Caco-2 (cell line): ENCODE measurements around the gene BHMT. TPM values are rescaled to one million over a fixed set of nuclear protein-coding genes. Genes with fewer than 3 reads are reported as not detected.

ENCODE experiments used
- BruUV-seq: library from RNA; stranded (reverse); fragments of 400-500 nt; replicated peaks from 2 replicates; lab custom pipeline; 2021; lab: Mats Ljungman, UMichigan
- CTCF ChIA-PET: fragments of 300-600 bp; sonication (Branson Sonifier 250); formaldehyde crosslinking; loops from one replicate; lab custom pipeline; 2022; ENCODE audit warnings: antibody characterized with exemption; lab: Charles Lee
- POLR2A ChIA-PET: fragments of 300-600 bp; sonication (Branson Sonifier 250); formaldehyde crosslinking; loops from one replicate; lab custom pipeline; 2022; ENCODE audit warnings: antibody characterized with exemption; lab: Charles Lee
- DNase-seq, 2 experiments: peaks; one replicate each; pipeline versions ENCODE4 v3.0.0 to v3.0.0-alpha.2; 2020 to 2022
- H3K27me3 ChIP-seq: replicated peaks from 2 replicates; pipeline ENCODE4 v1.6.0; 2011; ENCODE audit warnings: low read length; ENCODE audit not compliant: control insufficient read depth, insufficient read depth
- H3K36me3 ChIP-seq: 2 replicates; pipeline ENCODE4 v1.5.1; 2011; ENCODE audit warnings: low read length; ENCODE audit not compliant: control insufficient read depth, insufficient read depth
- H3K4me1 ChIP-seq: fragments of 250-450 bp; sonication (Bioruptor Pico); 2 replicates; pipeline ENCODE4 v1.5.1; 2020; ENCODE audit warnings: mild to moderate bottlenecking
- H3K4me3 ChIP-seq: 2 replicates; pipeline ENCODE4 v1.5.1; 2011; ENCODE audit warnings: low read depth, mild to moderate bottlenecking, control low read depth, low read length
- H3K9me3 ChIP-seq: fragments of 250-450 bp; sonication (Bioruptor Pico); 2 replicates; pipeline ENCODE4 v1.5.1; 2020; ENCODE audit warnings: mild to moderate bottlenecking, moderate library complexity
- H3K27ac Mint-ChIP-seq: one replicate; pipeline ENCODE4 v1.8.0; 2022; ENCODE audit warnings: mixed read lengths; ENCODE audit not compliant: unreplicated experiment
- H3K27me3 Mint-ChIP-seq: one replicate; pipeline ENCODE4 v1.8.0; 2022; ENCODE audit warnings: mixed read lengths; ENCODE audit not compliant: insufficient read depth, unreplicated experiment
- H3K36me3 Mint-ChIP-seq: one replicate; pipeline ENCODE4 v1.8.0; 2022; ENCODE audit warnings: mild to moderate bottlenecking, mixed read lengths; ENCODE audit not compliant: insufficient read depth, unreplicated experiment
- H3K4me1 Mint-ChIP-seq: one replicate; pipeline ENCODE4 v1.8.0; 2022; ENCODE audit warnings: low read depth, mixed read lengths; ENCODE audit not compliant: unreplicated experiment
- H3K4me3 Mint-ChIP-seq: one replicate; pipeline ENCODE4 v1.8.0; 2022; ENCODE audit warnings: mild to moderate bottlenecking, moderate library complexity, mixed read lengths; ENCODE audit not compliant: unreplicated experiment
- H3K9me3 Mint-ChIP-seq: one replicate; pipeline ENCODE4 v1.8.0; 2022; ENCODE audit warnings: mixed read lengths; ENCODE audit not compliant: unreplicated experiment
- CTCF ChIP-seq, 2 experiments: fragments of 200-600 bp in 1 of 2; IDR thresholded peaks; 1 replicate in 1 of 2; 2 replicates in 1 of 2; pipeline versions ENCODE4 v1.5.1 to v1.8.0; 2011 to 2022; ENCODE audit warnings: antibody characterized with exemption in 1 of 2, control low read depth in 1 of 2, inconsistent platforms in 1 of 2, low read depth in 1 of 2, low read length in 1 of 2, mild to moderate bottlenecking in 1 of 2, moderate library complexity in 1 of 2; ENCODE audit not compliant: insufficient read depth in 1 of 2, severe bottlenecking in 1 of 2, unreplicated experiment in 1 of 2
- intact Hi-C: fragments of 100-400 bp; cut with micrococcal nuclease; formaldehyde crosslinking; loops from one replicate; pipeline ENCODE4 v1.10.0; 2022; ENCODE audit not compliant: unreplicated experiment
- total RNA-seq: library from RNA; stranded (reverse); gene quantifications from 2 replicates; pipeline ENCODE4 v1.2.3, GENCODE V29; 2022

Gene BHMT
- total RNA-seq, 1 experiment from 2014 or later, result not detected

GRCh38 chr5:79119486-79119885, 7.9 kb downstream of the BHMT start:
- Mint-ChIP-seq H3K27me3 (peaks cover 10% of the 10 kb centered on the region), H3K9me3 (no peaks in the 10 kb centered on the region), H3K27ac (no peak overlapping the region), H3K4me1 (no peaks in the 10 kb centered on the region), H3K36me3 (no peaks in the 10 kb centered on the region), H3K4me3 (no peak overlapping the region)
- TF ChIP-seq CTCF (IDR thresholded peaks at IDR 0.05; ENCODE audit: insufficient read depth in 1 of 2, low read depth in 1 of 2, low read length in 1 of 2, severe bottlenecking in 1 of 2, unreplicated experiment in 1 of 2), result no peak
- no peaks in the 10 kb centered on the region for H3K9me3 ChIP-seq
- no TSS peak for BruUV-seq
- POLR2A ChIA-PET, result no interaction called here
- H3K4me1 ChIP-seq, result no peaks in the 10 kb centered on the region; the same call in 1 of the 2 replicates
- no peak overlapping the region for H3K4me3 ChIP-seq
- H3K36me3 ChIP-seq, result no peaks in the 10 kb centered on the region
- no peaks in the 10 kb centered on the region for H3K27me3 ChIP-seq
- no peak for DNase-seq
- intact Hi-C loops, result no loop called here
- CTCF ChIA-PET, result interaction anchor here (0.7 kb wide), 1 partner anchor 98 kb away, joined by 3 read pairs; no protein-coding TSS in a partner anchor

GRCh38 chr5:79120221-79120620, 8.6 kb downstream of the BHMT start:
- Histone ChIP-seq H3K36me3 (no peaks in the 10 kb centered on the region), H3K4me1 (no peaks in the 10 kb centered on the region; the same call in 1 of the 2 replicates), H3K9me3 (no peaks in the 10 kb centered on the region), H3K4me3 (no peak overlapping the region), H3K27me3 (no peaks in the 10 kb centered on the region)
- DNase-seq, result no peak
- TF ChIP-seq CTCF (IDR thresholded peaks at IDR 0.05; ENCODE audit: insufficient read depth in 1 of 2, low read depth in 1 of 2, low read length in 1 of 2, severe bottlenecking in 1 of 2, unreplicated experiment in 1 of 2), result no peak
- Mint-ChIP-seq H3K4me3 (no peak overlapping the region), H3K27me3 (peaks cover 10% of the 10 kb centered on the region), H3K27ac (no peak overlapping the region), H3K4me1 (no peaks in the 10 kb centered on the region), H3K36me3 (no peaks in the 10 kb centered on the region), H3K9me3 (no peaks in the 10 kb centered on the region)
- intact Hi-C loops, result no loop called here
- ChIA-PET POLR2A (no interaction called here), CTCF (no interaction called here)
- no TSS peak for BruUV-seq

GRCh38 chr5:79122973-79123372, 11.4 kb downstream of the BHMT start:
- CTCF ChIA-PET, result no interaction called here
- POLR2A ChIA-PET, result no interaction called here
- H3K27ac Mint-ChIP-seq, result no peak overlapping the region
- H3K27me3 ChIP-seq, result no peaks in the 10 kb centered on the region
- H3K9me3 Mint-ChIP-seq, result no peaks in the 10 kb centered on the region
- no peak for TF ChIP-seq CTCF (IDR thresholded peaks at IDR 0.05; ENCODE audit: insufficient read depth in 1 of 2, low read depth in 1 of 2, low read length in 1 of 2, severe bottlenecking in 1 of 2, unreplicated experiment in 1 of 2)
- intact Hi-C loops, result no loop called here
- no peak overlapping the region for H3K4me3 Mint-ChIP-seq
- BruUV-seq, result no TSS peak
- H3K27me3 Mint-ChIP-seq, result peaks cover 10% of the 10 kb centered on the region
- no peak overlapping the region for H3K4me3 ChIP-seq
- no peaks in the 10 kb centered on the region for H3K4me1 Mint-ChIP-seq
- no peaks in the 10 kb centered on the region for H3K9me3 ChIP-seq
- no peaks in the 10 kb centered on the region for H3K36me3 Mint-ChIP-seq
- H3K36me3 ChIP-seq, result no peaks in the 10 kb centered on the region
- H3K4me1 ChIP-seq, result no peaks in the 10 kb centered on the region; the same call in 1 of the 2 replicates
- no peak for DNase-seq
